K562 treated with DMSO at 1 percent for 12 hours (cell line): ENCODE measurements around the gene DCUN1D4. TPM values are rescaled to one million over a fixed set of nuclear protein-coding genes. Genes with fewer than 3 reads are reported as not detected.

Source experiments
- total RNA-seq: library from RNA; unstranded; fragments of 300-600 nt; gene quantifications from 2 replicates; pipeline ENCODE4 v1.2.3, GENCODE V29; 2022; ENCODE audit not compliant: insufficient read depth

DCUN1D4 gene
- total RNA-seq, result 4.2 and 14.2 TPM in 2 replicates

GRCh38 chr4:51842554-51843308 is at the start of gene DCUN1D4:
TSS of gene DCUN1D4 (plus strand) at chr4:51843153. CDS start at chr4:51843243, 90 bp downstream.

Other genes starting within 250 kb of the DCUN1D4 start
- not detected in 2 replicates for gene LRRC66, start 177.2 kb downstream of the DCUN1D4 start, total RNA-seq
- not detected in 2 replicates for gene SGCB, start 195.1 kb downstream of the DCUN1D4 start, total RNA-seq
- gene SPATA18, start 208.2 kb downstream of the DCUN1D4 start, total RNA-seq, result not detected in 2 replicates